ENCODE data around the gene DUOXA2.

DNA sequence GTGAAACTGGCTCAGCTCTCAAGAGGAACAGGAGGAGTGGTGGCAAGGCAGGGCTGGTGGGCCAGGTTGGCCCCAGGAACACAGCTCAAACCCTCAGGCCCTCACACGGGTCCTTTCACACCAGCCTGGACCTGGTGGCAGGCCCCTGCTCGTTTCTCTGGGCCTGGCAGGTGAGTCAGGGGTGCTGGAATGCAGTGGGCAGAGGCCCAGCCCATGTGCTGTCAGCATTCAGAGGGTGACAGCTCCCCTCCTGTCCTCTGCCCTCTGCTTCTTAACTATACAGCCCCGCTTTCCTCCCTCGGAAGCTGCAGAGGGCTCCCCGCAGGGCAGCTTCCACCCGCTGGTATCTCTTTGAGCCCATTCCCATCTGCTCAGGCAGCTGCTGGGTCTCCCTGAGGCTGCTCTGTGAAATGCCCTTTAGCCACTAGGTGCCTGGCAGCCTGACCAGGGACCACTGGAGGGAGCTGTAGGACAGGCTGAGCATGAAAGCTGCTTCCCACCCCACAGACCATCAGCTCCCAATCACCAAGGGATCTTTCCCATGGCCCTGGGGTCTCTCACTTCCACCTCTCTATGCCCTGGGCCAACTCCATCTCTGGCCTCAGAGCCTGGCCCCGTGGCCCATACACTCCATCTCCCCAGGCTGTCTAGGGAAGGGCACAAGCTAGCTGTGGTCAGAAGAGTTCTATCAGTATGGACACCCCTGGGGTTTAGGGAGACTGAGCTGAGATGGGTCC is 48.8 kb downstream of the DUOXA2 start:
- TF ChIP-seq, protein P1, sequence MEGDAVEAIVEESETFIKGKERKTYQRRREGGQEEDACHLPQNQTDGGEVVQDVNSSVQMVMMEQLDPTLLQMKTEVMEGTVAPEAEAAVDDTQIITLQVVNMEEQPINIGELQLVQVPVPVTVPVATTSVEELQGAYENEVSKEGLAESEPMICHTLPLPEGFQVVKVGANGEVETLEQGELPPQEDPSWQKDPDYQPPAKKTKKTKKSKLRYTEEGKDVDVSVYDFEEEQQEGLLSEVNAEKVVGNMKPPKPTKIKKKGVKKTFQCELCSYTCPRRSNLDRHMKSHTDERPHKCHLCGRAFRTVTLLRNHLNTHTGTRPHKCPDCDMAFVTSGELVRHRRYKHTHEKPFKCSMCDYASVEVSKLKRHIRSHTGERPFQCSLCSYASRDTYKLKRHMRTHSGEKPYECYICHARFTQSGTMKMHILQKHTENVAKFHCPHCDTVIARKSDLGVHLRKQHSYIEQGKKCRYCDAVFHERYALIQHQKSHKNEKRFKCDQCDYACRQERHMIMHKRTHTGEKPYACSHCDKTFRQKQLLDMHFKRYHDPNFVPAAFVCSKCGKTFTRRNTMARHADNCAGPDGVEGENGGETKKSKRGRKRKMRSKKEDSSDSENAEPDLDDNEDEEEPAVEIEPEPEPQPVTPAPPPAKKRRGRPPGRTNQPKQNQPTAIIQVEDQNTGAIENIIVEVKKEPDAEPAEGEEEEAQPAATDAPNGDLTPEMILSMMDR (IDR thresholded peaks at IDR 0.05): peak; percentile 59 to 73 (median 61)
- no peak for TF ChIP-seq POLR2A (IDR thresholded peaks at IDR 0.05)

All from testis (tissue), 2 donors.